Uterine smooth muscle cell (primary cell): ENCODE results near the gene LRRFIP1. TPM values are rescaled to one million over a fixed set of nuclear protein-coding genes. Genes with fewer than 3 reads are reported as not detected.

ENCODE experiments used
- total RNA-seq: library from RNA; depleted of rRNA; stranded (reverse); fragments of >200 nt; gene quantifications from 2 replicates; pipeline ENCODE4 v1.2.3, GENCODE V29; 2014

Gene LRRFIP1
- 82.4 and 102 TPM in 2 replicates for total RNA-seq

GRCh38 chr2:237627441-237628246 lies at the start of gene LRRFIP1:
Gene LRRFIP1 (plus strand): TSS chr2:237627587. CDS start chr2:237627645, 58 bp downstream.

DNA sequence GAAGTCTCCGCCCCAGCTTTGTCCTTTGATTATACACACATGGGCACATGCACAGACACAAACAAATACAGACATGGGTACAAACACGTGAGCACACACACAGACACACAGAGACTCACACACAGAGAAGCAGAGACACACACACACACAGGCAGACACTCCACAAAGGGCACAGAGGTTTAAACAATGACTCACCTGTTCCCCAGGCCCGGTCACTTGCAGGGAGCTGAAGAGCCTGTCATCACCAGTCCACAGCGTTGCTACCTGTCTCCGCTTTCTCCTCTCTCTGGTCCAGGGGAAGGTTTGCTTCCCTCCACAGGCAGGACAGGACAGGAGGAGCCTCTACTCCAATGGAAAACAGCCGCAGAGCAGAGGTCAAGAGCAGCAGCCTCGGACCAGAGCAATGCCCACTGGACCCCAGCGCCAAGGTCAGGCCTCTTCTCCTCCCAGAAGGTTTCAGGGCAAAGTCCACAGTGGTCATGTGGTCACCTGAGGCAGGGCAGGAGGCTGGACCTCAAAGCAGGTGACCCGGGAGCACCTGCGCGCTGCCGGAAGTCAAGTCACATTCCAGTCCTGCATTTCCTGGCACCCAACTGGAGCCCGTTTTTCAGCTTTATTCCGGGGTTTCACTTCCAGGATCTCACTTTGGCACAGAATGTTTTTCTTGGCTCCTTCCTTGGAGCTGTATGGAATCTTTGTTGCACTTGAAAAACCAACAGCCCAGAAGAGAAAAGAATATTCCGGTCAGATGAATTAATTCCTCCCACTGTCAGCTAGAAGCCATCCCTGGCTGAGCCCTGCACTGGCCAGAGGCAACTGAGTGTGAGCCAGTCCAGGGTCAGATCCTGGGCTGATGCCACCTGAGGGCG lies 36.9 kb upstream of the LRRFIP1 start, which contains the start of gene RAB17:
TSS of gene RAB17 (minus strand) at position 463 of the 869 bp plus-strand sequence. CDS start 4,580 bp downstream, outside the sequence.

DNA sequence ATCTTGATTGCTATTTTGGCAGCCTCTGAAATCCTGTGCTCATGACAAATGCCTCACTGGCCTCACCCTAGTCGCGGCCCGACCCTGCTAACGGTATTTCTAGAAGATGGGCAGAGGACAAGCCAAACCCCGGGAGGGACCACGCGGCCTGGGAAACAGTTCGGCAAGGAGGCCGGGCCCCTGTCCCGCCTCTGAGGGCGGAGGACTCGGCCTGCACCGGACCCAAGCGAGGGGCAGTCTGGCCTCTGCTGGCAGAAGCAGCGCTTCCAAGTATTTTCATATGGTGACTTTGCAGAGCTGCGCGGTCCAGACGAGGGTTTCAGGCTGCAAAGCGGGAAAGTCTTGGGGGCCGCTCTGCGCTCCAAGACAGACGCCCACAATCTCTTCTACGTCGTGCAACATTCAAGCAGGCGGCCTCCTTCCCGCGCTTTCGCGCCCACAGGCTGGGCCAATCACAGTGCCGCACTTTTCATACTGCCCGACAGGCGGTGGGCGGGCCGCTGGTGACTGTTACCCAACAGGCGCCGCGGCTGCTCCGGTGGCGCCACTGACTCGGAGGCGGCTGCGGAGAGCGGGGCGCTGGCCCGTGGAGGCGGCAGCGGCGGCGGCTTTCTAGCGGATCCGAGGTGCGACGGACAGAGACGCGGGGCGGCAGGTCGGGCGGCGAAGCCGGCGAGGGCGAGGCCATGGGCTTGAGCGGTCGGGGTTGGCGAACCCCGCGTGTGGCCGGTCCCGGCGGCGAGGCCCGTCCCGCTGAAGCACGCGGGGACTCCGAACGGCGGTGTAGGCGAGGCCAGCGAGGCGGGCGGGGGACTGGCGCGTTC lies 171.1 kb downstream of the LRRFIP1 start, which contains the start of gene RBM44:
TSS of gene RBM44 (plus strand) at position 544 of the 824 bp plus-strand sequence. CDS start 14,831 bp downstream, outside the sequence.

Other genes starting within 250 kb of the LRRFIP1 start
- gene COL6A3, start 213.4 kb upstream of the LRRFIP1 start, total RNA-seq: 1,986 and 2,978 TPM in 2 replicates
- gene MLPH, start 140.3 kb upstream of the LRRFIP1 start, total RNA-seq: 29.1 and 110 TPM in 2 replicates
- gene PRLH, start 61.0 kb upstream of the LRRFIP1 start, total RNA-seq: not detected in 2 replicates
- 0.11 and 0.12 TPM in 2 replicates for gene RAB17, start 36.9 kb upstream of the LRRFIP1 start, total RNA-seq
- 0.25 and 0.33 TPM in 2 replicates for gene RBM44, start 171.2 kb downstream of the LRRFIP1 start, total RNA-seq
- 13.1 and 40.0 TPM in 2 replicates for gene RAMP1, start 232.0 kb downstream of the LRRFIP1 start, total RNA-seq